HG03558 (cell line): ENCODE data around the gene CLEC3B.
"Not testable (repeated sequence)": the region's sequence is repeated elsewhere in the genome, so short reads cannot be mapped to it uniquely, and the experiment has no call there.

Experiments
- ATAC-seq: cut with Tn5 transposase; IDR thresholded peaks from one replicate; pipeline ENCODE4 v1.9.1; 2021; ENCODE audit warnings: moderate number of reproducible peaks; ENCODE audit not compliant: unreplicated experiment; ENCODE audit errors: extremely low read depth

CLEC3B gene

GRCh38 chr3:45033791-45034190 lies 7.7 kb downstream of the CLEC3B start:
- ATAC-seq, result no peak

- ATAC-seq, result no peak
These were observed 8.6 kb downstream of the CLEC3B start for GRCh38 chr3:45034612-45035252.

- ATAC-seq, result no peak
These were observed 9.6 kb downstream of the CLEC3B start for GRCh38 chr3:45035441-45036301.

GRCh38 chr3:45037720-45038455 lies 11.8 kb downstream of the CLEC3B start:
- no peak for ATAC-seq

- no peak for ATAC-seq
These were observed 15.6 kb downstream of the CLEC3B start for GRCh38 chr3:45041666-45042065.

GRCh38 chr3:45042162-45042561 lies 16.1 kb downstream of the CLEC3B start:
- no peak for ATAC-seq

- no peak for ATAC-seq
These were observed 17.7 kb downstream of the CLEC3B start for GRCh38 chr3:45043728-45044299.

- ATAC-seq, result no peak
These were observed 22.1 kb downstream of the CLEC3B start for GRCh38 chr3:45048244-45048643.

- ATAC-seq, result no peak
These were observed 23.7 kb downstream of the CLEC3B start for GRCh38 chr3:45049807-45050206.

GRCh38 chr3:45051685-45052084 lies 25.6 kb downstream of the CLEC3B start:
- no peak for ATAC-seq

- not testable (repeated sequence) for ATAC-seq
These were observed 27.7 kb downstream of the CLEC3B start for GRCh38 chr3:45053805-45054195.

- ATAC-seq, result no peak
These were observed 28.2 kb downstream of the CLEC3B start for GRCh38 chr3:45054196-45054857.

GRCh38 chr3:45055032-45055410 lies 28.9 kb downstream of the CLEC3B start:
- no peak for ATAC-seq

- ATAC-seq, result no peak
These were observed 29.5 kb downstream of the CLEC3B start for GRCh38 chr3:45055411-45056143.

GRCh38 chr3:45056608-45057301 lies 30.7 kb downstream of the CLEC3B start:
- ATAC-seq, result no peak

- no peak for ATAC-seq
These were observed 31.5 kb downstream of the CLEC3B start for GRCh38 chr3:45057557-45057956.

- ATAC-seq, result no peak
These were observed 33.0 kb downstream of the CLEC3B start for GRCh38 chr3:45059132-45059531.

- ATAC-seq, result no peak
These were observed 34.2 kb downstream of the CLEC3B start for GRCh38 chr3:45060165-45060892.
